ENCODE results near the gene SOX1. TPM values are rescaled to one million over a fixed set of nuclear protein-coding genes. Genes with fewer than 3 reads are reported as not detected.

The SOX1 gene
- total RNA-seq, 1 donor from 2014 or later = not detected

GRCh38 chr13:112105244-112105681 is 38.3 kb downstream of the SOX1 start:
- DNase-seq (ENCODE audit: extremely low read depth, low read depth, low spot score) = no peak

- DNase-seq (ENCODE audit: extremely low read depth, low read depth, low spot score) = no peak
Measured at GRCh38 chr13:112105892-112106291, 38.9 kb downstream of the SOX1 start.

- DNase-seq (ENCODE audit: extremely low read depth, low read depth, low spot score) = no peak
Measured at GRCh38 chr13:112106478-112107141, 39.7 kb downstream of the SOX1 start.

GRCh38 chr13:112107289-112107688 is 40.3 kb downstream of the SOX1 start:
- DNase-seq (ENCODE audit: extremely low read depth, low read depth, low spot score) = no peak

GRCh38 chr13:112110479-112110878 is 43.5 kb downstream of the SOX1 start:
- no peak for DNase-seq (ENCODE audit: extremely low read depth, low read depth, low spot score)

- DNase-seq (ENCODE audit: extremely low read depth, low read depth, low spot score) = no peak
Measured at GRCh38 chr13:112111239-112111857, 44.4 kb downstream of the SOX1 start.

GRCh38 chr13:112112534-112113276 is 45.8 kb downstream of the SOX1 start:
- no peak for DNase-seq (ENCODE audit: extremely low read depth, low read depth, low spot score)

GRCh38 chr13:112113348-112113747 is 46.4 kb downstream of the SOX1 start:
- DNase-seq (ENCODE audit: extremely low read depth, low read depth, low spot score) = no peak

GRCh38 chr13:112113851-112114250 is 46.9 kb downstream of the SOX1 start:
- DNase-seq (ENCODE audit: extremely low read depth, low read depth, low spot score) = no peak

GRCh38 chr13:112114391-112114790 is 47.4 kb downstream of the SOX1 start:
- no peak for DNase-seq (ENCODE audit: extremely low read depth, low read depth, low spot score)

GRCh38 chr13:112115403-112116091 is 48.6 kb downstream of the SOX1 start:
- DNase-seq (ENCODE audit: extremely low read depth, low read depth, low spot score) = no peak

GRCh38 chr13:112116187-112116950 is 49.4 kb downstream of the SOX1 start:
- DNase-seq (ENCODE audit: extremely low read depth, low read depth, low spot score) = no peak

- DNase-seq (ENCODE audit: extremely low read depth, low read depth, low spot score) = no peak
Measured at GRCh38 chr13:112117258-112117954, 50.5 kb downstream of the SOX1 start.

GRCh38 chr13:112117955-112118302 is 51.0 kb downstream of the SOX1 start:
- DNase-seq (ENCODE audit: extremely low read depth, low read depth, low spot score) = no peak

- DNase-seq (ENCODE audit: extremely low read depth, low read depth, low spot score) = no peak
Measured at GRCh38 chr13:112118451-112119064, 51.6 kb downstream of the SOX1 start.

- DNase-seq (ENCODE audit: extremely low read depth, low read depth, low spot score) = no peak
Measured at GRCh38 chr13:112119192-112120030, 52.5 kb downstream of the SOX1 start.

- no peak for DNase-seq (ENCODE audit: extremely low read depth, low read depth, low spot score)
Measured at GRCh38 chr13:112120031-112120373, 53.1 kb downstream of the SOX1 start.

Measured in glomerular endothelial cell (primary cell).